ENCODE measurements around the gene BCAT1. TPM values are rescaled to one million over a fixed set of nuclear protein-coding genes. Genes with fewer than 3 reads are reported as not detected.

BCAT1 gene
- total and polyA plus RNA-seq, 9 of the 15 experiments (the other 6 are each of a cell fraction or from before 2014, with no cell fraction given) = 38.5 to 157 (median 66.8) TPM

DNA sequence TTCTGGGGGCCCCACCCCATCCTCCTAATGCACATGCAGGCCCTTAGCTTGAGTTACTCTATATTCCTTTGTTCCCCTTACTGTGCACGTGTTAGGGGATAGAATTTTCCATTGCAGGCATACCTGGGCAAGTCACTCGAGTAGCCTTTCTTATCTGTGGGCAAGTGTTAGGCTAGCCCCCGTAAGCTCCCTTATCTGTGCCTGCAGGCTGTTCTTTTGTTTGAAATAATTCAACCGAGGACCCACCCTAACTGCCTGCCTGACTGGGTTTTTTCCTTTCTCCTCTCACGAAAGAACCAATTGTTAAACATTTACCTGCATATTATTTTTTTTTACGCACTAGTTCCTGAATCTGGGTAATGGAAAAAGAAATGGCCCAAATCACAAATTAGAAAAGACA, 21.3 kb upstream of the BCAT1 start (continued):
- TF ChIP-seq KLF16 (IDR thresholded peaks at IDR 0.05) (no peak), ZNF175 (CRISPR knock-in tag; IDR thresholded peaks at IDR 0.05; ENCODE audit: low read depth) (no peak), ZEB2 (IDR thresholded peaks at IDR 0.05) (no peak), EZH2 (IDR thresholded peaks at IDR 0.05; ENCODE audit: borderline replicate concordance, low read depth, low read length) (no peak), KLF13 (tag; IDR thresholded peaks at IDR 0.05; ENCODE audit: borderline replicate concordance, low read depth) (no peak), ZNF75A (CRISPR knock-in tag; IDR thresholded peaks at IDR 0.05) (no peak)
- TF ChIP-seq, protein P1, sequence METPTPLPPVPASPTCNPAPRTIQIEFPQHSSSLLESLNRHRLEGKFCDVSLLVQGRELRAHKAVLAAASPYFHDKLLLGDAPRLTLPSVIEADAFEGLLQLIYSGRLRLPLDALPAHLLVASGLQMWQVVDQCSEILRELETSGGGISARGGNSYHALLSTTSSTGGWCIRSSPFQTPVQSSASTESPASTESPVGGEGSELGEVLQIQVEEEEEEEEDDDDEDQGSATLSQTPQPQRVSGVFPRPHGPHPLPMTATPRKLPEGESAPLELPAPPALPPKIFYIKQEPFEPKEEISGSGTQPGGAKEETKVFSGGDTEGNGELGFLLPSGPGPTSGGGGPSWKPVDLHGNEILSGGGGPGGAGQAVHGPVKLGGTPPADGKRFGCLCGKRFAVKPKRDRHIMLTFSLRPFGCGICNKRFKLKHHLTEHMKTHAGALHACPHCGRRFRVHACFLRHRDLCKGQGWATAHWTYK (CRISPR knock-in tag; IDR thresholded peaks at IDR 0.05) = no peak
- TF ChIP-seq, protein P2, sequence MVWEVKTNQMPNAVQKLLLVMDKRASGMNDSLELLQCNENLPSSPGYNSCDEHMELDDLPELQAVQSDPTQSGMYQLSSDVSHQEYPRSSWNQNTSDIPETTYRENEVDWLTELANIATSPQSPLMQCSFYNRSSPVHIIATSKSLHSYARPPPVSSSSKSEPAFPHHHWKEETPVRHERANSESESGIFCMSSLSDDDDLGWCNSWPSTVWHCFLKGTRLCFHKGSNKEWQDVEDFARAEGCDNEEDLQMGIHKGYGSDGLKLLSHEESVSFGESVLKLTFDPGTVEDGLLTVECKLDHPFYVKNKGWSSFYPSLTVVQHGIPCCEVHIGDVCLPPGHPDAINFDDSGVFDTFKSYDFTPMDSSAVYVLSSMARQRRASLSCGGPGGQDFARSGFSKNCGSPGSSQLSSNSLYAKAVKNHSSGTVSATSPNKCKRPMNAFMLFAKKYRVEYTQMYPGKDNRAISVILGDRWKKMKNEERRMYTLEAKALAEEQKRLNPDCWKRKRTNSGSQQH (CRISPR knock-in tag; IDR thresholded peaks at IDR 0.05) = no peak
- TF ChIP-seq, protein P3, sequence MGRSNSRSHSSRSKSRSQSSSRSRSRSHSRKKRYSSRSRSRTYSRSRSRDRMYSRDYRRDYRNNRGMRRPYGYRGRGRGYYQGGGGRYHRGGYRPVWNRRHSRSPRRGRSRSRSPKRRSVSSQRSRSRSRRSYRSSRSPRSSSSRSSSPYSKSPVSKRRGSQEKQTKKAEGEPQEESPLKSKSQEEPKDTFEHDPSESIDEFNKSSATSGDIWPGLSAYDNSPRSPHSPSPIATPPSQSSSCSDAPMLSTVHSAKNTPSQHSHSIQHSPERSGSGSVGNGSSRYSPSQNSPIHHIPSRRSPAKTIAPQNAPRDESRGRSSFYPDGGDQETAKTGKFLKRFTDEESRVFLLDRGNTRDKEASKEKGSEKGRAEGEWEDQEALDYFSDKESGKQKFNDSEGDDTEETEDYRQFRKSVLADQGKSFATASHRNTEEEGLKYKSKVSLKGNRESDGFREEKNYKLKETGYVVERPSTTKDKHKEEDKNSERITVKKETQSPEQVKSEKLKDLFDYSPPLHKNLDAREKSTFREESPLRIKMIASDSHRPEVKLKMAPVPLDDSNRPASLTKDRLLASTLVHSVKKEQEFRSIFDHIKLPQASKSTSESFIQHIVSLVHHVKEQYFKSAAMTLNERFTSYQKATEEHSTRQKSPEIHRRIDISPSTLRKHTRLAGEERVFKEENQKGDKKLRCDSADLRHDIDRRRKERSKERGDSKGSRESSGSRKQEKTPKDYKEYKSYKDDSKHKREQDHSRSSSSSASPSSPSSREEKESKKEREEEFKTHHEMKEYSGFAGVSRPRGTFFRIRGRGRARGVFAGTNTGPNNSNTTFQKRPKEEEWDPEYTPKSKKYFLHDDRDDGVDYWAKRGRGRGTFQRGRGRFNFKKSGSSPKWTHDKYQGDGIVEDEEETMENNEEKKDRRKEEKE (IDR thresholded peaks at IDR 0.05; ENCODE audit: borderline replicate concordance in 1 of 2, control insufficient read depth in 1 of 2, low read depth in 2 of 2, low read length in 1 of 2) = no peak
- TF ChIP-seq, protein P4, sequence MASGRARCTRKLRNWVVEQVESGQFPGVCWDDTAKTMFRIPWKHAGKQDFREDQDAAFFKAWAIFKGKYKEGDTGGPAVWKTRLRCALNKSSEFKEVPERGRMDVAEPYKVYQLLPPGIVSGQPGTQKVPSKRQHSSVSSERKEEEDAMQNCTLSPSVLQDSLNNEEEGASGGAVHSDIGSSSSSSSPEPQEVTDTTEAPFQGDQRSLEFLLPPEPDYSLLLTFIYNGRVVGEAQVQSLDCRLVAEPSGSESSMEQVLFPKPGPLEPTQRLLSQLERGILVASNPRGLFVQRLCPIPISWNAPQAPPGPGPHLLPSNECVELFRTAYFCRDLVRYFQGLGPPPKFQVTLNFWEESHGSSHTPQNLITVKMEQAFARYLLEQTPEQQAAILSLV (tag; IDR thresholded peaks at IDR 0.05) = no peak
- TF ChIP-seq, protein P5, sequence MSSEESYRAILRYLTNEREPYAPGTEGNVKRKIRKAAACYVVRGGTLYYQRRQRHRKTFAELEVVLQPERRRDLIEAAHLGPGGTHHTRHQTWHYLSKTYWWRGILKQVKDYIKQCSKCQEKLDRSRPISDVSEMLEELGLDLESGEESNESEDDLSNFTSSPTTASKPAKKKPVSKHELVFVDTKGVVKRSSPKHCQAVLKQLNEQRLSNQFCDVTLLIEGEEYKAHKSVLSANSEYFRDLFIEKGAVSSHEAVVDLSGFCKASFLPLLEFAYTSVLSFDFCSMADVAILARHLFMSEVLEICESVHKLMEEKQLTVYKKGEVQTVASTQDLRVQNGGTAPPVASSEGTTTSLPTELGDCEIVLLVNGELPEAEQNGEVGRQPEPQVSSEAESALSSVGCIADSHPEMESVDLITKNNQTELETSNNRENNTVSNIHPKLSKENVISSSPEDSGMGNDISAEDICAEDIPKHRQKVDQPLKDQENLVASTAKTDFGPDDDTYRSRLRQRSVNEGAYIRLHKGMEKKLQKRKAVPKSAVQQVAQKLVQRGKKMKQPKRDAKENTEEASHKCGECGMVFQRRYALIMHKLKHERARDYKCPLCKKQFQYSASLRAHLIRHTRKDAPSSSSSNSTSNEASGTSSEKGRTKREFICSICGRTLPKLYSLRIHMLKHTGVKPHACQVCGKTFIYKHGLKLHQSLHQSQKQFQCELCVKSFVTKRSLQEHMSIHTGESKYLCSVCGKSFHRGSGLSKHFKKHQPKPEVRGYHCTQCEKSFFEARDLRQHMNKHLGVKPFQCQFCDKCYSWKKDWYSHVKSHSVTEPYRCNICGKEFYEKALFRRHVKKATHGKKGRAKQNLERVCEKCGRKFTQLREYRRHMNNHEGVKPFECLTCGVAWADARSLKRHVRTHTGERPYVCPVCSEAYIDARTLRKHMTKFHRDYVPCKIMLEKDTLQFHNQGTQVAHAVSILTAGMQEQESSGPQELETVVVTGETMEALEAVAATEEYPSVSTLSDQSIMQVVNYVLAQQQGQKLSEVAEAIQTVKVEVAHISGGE (CRISPR knock-in tag; IDR thresholded peaks at IDR 0.05) = no peak
